Measurements from ENCODE around the gene CAPN14. TPM values are rescaled to one million over a fixed set of nuclear protein-coding genes. Genes with fewer than 3 reads are reported as not detected.

The CAPN14 gene
- total RNA-seq, 4 donors from 2014 or later = 124 to 316 (median 198) TPM

Small RNA genes lying within 50 kb of the gene (small RNA-seq; reads per million reads assigned to genes)
- 0 reads per million in 4 donors for gene RNA5SP90

Other genes with a start within 250 kb of the CAPN14 start
- 10 to 100 TPM; 18.6 to 29.0 (median 21.3) TPM for gene GALNT14, start 79.1 kb downstream of the CAPN14 start, total RNA-seq
- gene EHD3, start 16.6 kb upstream of the CAPN14 start, total RNA-seq = 10 to 100 TPM; 22.6 to 54.5 (median 38.1) TPM
- 10 to 100 TPM in 3 of 4 donors, 1 to 10 TPM in 1; 2.3 to 54.0 (median 39.0) TPM for gene XDH, start 197.2 kb upstream of the CAPN14 start, total RNA-seq